ENCODE data around the gene HNRNPUL2. TPM values are rescaled to one million over a fixed set of nuclear protein-coding genes. Genes with fewer than 3 reads are reported as not detected.
A peak's percentile ranks its signal among the peaks of the same experiment; 100 is the strongest.

Gene HNRNPUL2
- total and polyA plus RNA-seq, 9 of the 15 experiments (the other 6 are each of a cell fraction or from before 2014, with no cell fraction given) = 0.89 to 44.3 (median 15.2) TPM

GRCh38 chr11:62753736-62754603, 26.7 kb upstream of the HNRNPUL2 start, which contains the start of gene ZBTB3 (continued):
- TF ChIP-seq ELF1 (tag; IDR thresholded peaks at IDR 0.05) (peak; percentile 62; the same call in 1 of the 2 replicates), C11orf30 (IDR thresholded peaks at IDR 0.05; ENCODE audit: low read depth) (peak; percentile 85), RNF2 (IDR thresholded peaks at IDR 0.05) (no peak), SIN3B (IDR thresholded peaks at IDR 0.05; ENCODE audit: low read depth) (peak; percentile 77; the same call in 1 of the 2 replicates), ZZZ3 (IDR thresholded peaks at IDR 0.05) (no peak), MED1 (CRISPR knock-in tag; IDR thresholded peaks at IDR 0.05; ENCODE audit: borderline replicate concordance) (no peak), TAF15 (IDR thresholded peaks at IDR 0.05; ENCODE audit: low read depth, low read length) (no peak), SMAD1 (IDR thresholded peaks at IDR 0.05; ENCODE audit: low read depth, low read length, partially characterized antibody) (no peak), BRD4 (IDR thresholded peaks at IDR 0.05) (no peak), PTBP1 (IDR thresholded peaks at IDR 0.05; ENCODE audit: low read depth, low read length) (no peak), SLC30A9 (CRISPR knock-in tag; IDR thresholded peaks at IDR 0.05) (no peak), ZNF121 (CRISPR knock-in tag; conservative IDR thresholded peaks at IDR 0.05) (no peak), ZNF324 (CRISPR knock-in tag; IDR thresholded peaks at IDR 0.05) (no peak), ZNF707 (CRISPR knock-in tag; conservative IDR thresholded peaks at IDR 0.05) (no peak), DACH1 (IDR thresholded peaks at IDR 0.05; ENCODE audit: partially characterized antibody) (no peak), ZNF644 (tag; IDR thresholded peaks at IDR 0.05; ENCODE audit: low read depth) (no peak), MCM5 (IDR thresholded peaks at IDR 0.05; ENCODE audit: low read depth) (no peak), MTA1 (IDR thresholded peaks at IDR 0.05; ENCODE audit: borderline replicate concordance) (no peak), SNIP1 (IDR thresholded peaks at IDR 0.05; ENCODE audit: low read depth) (no peak), ZBTB17 (CRISPR knock-in tag; IDR thresholded peaks at IDR 0.05) (no peak), HNRNPUL1 (IDR thresholded peaks at IDR 0.05; ENCODE audit: low read length) (no peak), FOXK1 (CRISPR knock-in tag; IDR thresholded peaks at IDR 0.05; ENCODE audit: borderline replicate concordance) (no peak), JUN (IDR thresholded peaks at IDR 0.05; ENCODE audit: borderline replicate concordance, low read depth, low read length) (no peak), JUN (CRISPR knock-in tag; IDR thresholded peaks at IDR 0.05; ENCODE audit: borderline replicate concordance) (no peak), ZBTB26 (CRISPR knock-in tag; IDR thresholded peaks at IDR 0.05) (no peak), TBP (optimal IDR thresholded peaks at IDR 0.05; ENCODE audit: low read depth, low read length) (peak; percentile 69), CBFB (CRISPR knock-in tag; IDR thresholded peaks at IDR 0.05) (no peak; the same call in 1 of the 2 replicates), KAT7 (CRISPR knock-in tag; IDR thresholded peaks at IDR 0.05; ENCODE audit: borderline replicate concordance) (no peak; the same call in 1 of the 2 replicates), FOXA1 (IDR thresholded peaks at IDR 0.05; ENCODE audit: borderline replicate concordance) (no peak)
- TF ChIP-seq, protein P1, sequence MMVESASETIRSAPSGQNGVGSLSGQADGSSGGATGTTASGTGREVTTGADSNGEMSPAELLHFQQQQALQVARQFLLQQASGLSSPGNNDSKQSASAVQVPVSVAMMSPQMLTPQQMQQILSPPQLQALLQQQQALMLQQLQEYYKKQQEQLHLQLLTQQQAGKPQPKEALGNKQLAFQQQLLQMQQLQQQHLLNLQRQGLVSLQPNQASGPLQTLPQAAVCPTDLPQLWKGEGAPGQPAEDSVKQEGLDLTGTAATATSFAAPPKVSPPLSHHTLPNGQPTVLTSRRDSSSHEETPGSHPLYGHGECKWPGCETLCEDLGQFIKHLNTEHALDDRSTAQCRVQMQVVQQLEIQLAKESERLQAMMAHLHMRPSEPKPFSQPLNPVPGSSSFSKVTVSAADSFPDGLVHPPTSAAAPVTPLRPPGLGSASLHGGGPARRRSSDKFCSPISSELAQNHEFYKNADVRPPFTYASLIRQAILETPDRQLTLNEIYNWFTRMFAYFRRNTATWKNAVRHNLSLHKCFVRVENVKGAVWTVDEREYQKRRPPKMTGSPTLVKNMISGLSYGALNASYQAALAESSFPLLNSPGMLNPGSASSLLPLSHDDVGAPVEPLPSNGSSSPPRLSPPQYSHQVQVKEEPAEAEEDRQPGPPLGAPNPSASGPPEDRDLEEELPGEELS (CRISPR knock-in tag; IDR thresholded peaks at IDR 0.05; ENCODE audit: borderline replicate concordance) = no peak
